Stimulated activated naive CD8-positive, alpha-beta T cell treated with anti-CD3 and anti-CD28 coated beads, Interleukin-15, Interleukin-2, amounts not matched to agents 100 U/mL and 50 U/mL, for 24 hours (primary cell): ENCODE measurements around the gene ZNF99.
"Not testable (repeated sequence)": the region's sequence is repeated elsewhere in the genome, so short reads cannot be mapped to it uniquely, and the experiment has no call there.

Source experiments
- ATAC-seq: fragments of 150-1000 bp; cut with Tn5 transposase; one replicate; pipeline ENCODE4 v1.10.0; 2021
- DNase-seq: peaks from one replicate; pipeline ENCODE4 v3.0.0; 2021

The ZNF99 gene

GRCh38 chr19:22783651-22784410 is at the start of gene ZNF99:
TSS of gene ZNF99 (minus strand) at chr19:22784151. CDS start at chr19:22784016, 135 bp downstream.
- ATAC-seq (no peak), DNase-seq (no peak)

GRCh38 chr19:22832031-22832762 is 48.2 kb upstream of the ZNF99 start, which contains the start of gene ZNF723:
TSS of gene ZNF723 (plus strand) at chr19:22832291. CDS start at chr19:22832380, 89 bp downstream.
- DNase-seq, result no peak

GRCh38 chr19:22831211-22831610 is 47.3 kb upstream of the ZNF99 start:
- no peak for ATAC-seq
- DNase-seq, result no peak

More at GRCh38 chr19:22832031-22832762, 48.2 kb upstream of the ZNF99 start, which contains the start of gene ZNF723:
- ATAC-seq, result no peak

GRCh38 chr19:22814124-22814523 is 30.2 kb upstream of the ZNF99 start:
- no peak for DNase-seq
- ATAC-seq, result no peak

GRCh38 chr19:22807061-22807835 is 23.3 kb upstream of the ZNF99 start:
- no peak for ATAC-seq

GRCh38 chr19:22806418-22806817 is 22.5 kb upstream of the ZNF99 start:
- ATAC-seq (no peak), DNase-seq (no peak)

More at GRCh38 chr19:22807061-22807835, 23.3 kb upstream of the ZNF99 start:
- no peak for DNase-seq

- DNase-seq (no peak), ATAC-seq (no peak)
Measured at GRCh38 chr19:22797040-22797439, 13.1 kb upstream of the ZNF99 start.

- not testable (repeated sequence) for ATAC-seq, DNase-seq
Measured at GRCh38 chr19:22792863-22793262, 8.9 kb upstream of the ZNF99 start.

GRCh38 chr19:22735911-22736645 is 47.9 kb downstream of the ZNF99 start:
- ATAC-seq, result no peak

GRCh38 chr19:22733691-22734090 is 50.3 kb downstream of the ZNF99 start:
- no peak for DNase-seq
- ATAC-seq, result no peak

More at GRCh38 chr19:22735911-22736645, 47.9 kb downstream of the ZNF99 start:
- DNase-seq, result no peak

- DNase-seq, ATAC-seq: not testable (repeated sequence)
Measured at GRCh38 chr19:22728214-22728613, 55.7 kb downstream of the ZNF99 start.

- DNase-seq, ATAC-seq: not testable (repeated sequence)
Measured at GRCh38 chr19:22721533-22721932, 62.4 kb downstream of the ZNF99 start.

- DNase-seq, result no peak
- ATAC-seq, result no peak
Measured at GRCh38 chr19:22708983-22709382, 75.0 kb downstream of the ZNF99 start.

GRCh38 chr19:22703096-22703495 is 80.9 kb downstream of the ZNF99 start:
- DNase-seq, ATAC-seq: not testable (repeated sequence)

GRCh38 chr19:22702661-22703060 is 81.3 kb downstream of the ZNF99 start:
- ATAC-seq, DNase-seq: not testable (repeated sequence)
